Fibroblast of gingiva (primary cell): ENCODE data around the gene KCNA2.
A peak's percentile ranks its signal among the peaks of the same experiment; 100 is the strongest.

Experiments used
- DNase-seq: peaks from one replicate; pipeline ENCODE4 v3.0.0-alpha.2; 2011; ENCODE audit warnings: low read depth

KCNA2 gene

DNA sequence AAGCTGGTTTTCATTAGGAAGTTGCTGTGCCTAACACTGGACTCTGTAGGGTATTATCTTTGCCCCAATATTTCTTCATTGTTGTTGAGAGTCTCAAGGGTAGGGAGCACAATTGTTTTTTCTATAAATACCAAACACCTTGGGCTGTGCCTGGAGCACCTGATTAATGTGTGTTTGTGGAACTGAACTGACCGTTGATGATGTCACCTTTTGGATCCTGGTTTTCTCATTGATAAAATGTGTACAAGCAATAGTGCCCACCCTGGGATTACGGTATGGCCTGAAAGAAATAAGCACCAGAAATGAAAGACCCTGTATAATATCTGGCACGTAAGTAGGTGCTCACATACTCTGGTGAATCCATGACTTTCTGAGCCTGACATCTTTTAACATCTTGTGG, 39.3 kb downstream of the KCNA2 start:
- no peak for DNase-seq

GRCh38 chr1:110565565-110565964, 40.6 kb downstream of the KCNA2 start:
- DNase-seq: no peak

DNA sequence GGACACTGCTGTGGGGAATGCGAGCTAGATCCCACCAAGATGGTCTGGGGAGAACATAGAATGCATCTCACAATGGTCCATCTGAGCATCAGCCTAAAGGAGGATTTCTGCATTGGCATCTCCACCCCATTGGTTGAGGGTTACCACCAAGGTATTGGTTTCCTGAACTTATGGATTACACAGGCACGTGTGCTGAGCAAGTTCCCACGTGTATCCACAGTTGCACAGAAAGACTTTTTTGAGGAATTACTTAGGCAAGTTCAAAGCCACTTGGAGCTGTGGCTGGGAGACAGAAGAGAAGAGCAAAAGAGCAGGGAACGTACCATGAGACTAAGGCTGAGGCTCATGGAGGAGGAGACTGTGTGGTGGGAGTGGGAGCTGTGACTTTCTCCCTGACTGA, 43.1 kb downstream of the KCNA2 start:
- no peak for DNase-seq

- DNase-seq: no peak
Measured at GRCh38 chr1:110561596-110561995, 44.6 kb downstream of the KCNA2 start.

- no peak for DNase-seq
Measured at GRCh38 chr1:110559157-110559556, 47.0 kb downstream of the KCNA2 start.

DNA sequence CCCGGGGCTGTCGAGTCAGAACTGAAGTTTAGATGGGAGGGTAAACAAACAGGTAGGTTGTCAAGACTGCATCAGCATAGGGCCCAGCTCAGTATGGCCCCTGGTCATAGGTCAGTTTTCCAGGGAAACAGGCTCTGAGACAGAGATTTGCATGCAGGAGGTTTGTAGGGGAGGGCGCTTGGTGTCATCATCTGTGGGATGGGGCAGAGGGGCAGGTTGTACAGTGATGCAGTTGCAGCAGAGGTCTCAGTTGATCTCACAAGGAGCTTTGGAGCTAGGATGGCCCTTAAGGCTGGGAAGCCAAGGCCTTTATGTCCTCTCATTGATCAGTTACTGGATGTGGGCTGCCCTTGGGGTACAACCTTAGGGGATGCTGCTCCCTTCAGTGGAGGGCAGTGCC, 48.7 kb downstream of the KCNA2 start:
- DNase-seq: no peak

GRCh38 chr1:110556471-110556807, 49.7 kb downstream of the KCNA2 start:
- no peak for DNase-seq

DNA sequence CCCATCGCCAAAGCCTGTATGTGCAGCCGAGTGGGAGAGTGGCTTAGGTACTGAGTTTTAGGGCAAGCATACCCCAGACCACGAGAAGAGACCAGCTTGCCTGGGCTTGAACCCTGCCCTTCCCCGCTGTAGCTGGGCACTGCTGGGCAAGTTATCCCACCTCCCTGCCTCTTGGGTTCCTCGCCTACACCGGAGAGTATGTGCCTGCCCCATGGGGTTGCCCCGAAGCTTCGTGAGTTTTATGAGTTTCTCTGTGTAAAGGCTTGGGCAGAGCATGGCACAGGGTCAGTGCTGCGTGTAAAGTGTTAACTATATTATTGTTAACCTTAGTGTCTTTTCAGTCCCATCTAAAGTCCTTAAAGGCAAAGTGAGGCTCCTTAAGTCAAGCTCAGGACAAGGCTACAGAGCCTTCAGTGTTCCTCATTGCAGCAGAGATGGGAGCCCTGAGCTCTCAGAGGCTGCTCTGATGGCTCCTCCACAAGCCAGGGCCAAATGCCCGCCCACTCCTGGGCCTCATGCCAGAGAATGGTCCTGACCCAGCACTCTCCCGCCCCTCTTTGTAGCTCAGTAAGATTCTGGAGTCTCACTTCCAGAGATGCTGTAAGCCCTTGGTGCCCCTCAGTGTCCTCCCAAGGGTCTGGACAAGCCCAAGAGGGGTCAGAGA, 50.2 kb downstream of the KCNA2 start:
- DNase-seq: no peak

- peak; percentile 6 for DNase-seq
Measured at GRCh38 chr1:110554871-110555801, 51.0 kb downstream of the KCNA2 start.

DNA sequence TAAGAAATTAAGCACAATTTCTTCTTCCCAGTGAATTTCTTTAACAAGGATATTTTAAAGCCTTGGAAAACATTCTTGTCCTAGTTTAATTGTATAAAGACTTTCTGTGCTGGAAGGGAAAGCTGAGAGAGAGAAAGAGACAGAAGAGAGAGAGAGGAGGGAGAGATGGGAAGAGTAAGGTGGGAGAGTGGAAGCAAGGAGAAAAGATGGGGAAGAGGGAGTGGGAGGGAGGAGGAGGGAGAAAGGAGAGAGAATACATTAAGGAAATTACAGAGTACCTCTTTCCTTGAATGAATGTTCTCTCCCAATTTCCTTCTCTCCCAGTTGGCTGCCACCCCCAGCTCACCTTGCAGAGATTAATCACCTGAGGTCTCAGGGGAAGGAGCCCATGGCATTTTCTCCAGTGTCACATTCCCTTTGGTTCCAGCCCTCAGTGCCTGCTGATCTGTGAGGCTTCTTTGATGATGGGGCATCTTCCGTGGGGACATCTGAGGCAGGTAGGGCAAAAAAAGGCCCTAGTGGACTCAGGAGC, 54.8 kb downstream of the KCNA2 start:
- DNase-seq: no peak

- DNase-seq: no peak
Measured at GRCh38 chr1:110549831-110550230, 56.3 kb downstream of the KCNA2 start.

- DNase-seq: no peak
Measured at GRCh38 chr1:110548381-110548780, 57.8 kb downstream of the KCNA2 start.

- no peak for DNase-seq
Measured at GRCh38 chr1:110547017-110547416, 59.1 kb downstream of the KCNA2 start.

- no peak for DNase-seq
Measured at GRCh38 chr1:110545492-110545891, 60.7 kb downstream of the KCNA2 start.

DNA sequence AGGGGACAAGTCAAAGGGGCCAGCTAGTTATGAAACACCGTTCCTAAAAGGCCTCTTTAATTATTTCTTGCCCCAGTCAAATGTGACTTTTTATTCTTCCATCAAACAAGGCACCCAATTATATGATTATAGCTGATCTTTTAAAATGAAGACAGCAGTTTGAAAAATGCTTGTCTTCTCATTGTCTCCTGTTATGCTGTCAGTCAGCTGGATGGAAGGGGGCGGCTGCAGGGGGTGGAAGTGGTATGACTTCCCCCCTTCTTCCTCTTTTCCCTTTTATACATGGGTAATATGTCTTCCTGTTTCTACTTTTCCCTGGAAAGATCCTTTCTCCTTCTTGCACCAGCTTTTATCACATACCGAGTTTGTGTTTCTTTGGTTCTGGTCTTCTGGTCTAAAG, 61.4 kb downstream of the KCNA2 start:
- no peak for DNase-seq
